Stimulated activated CD8-positive, alpha-beta memory T cell treated with anti-CD3 and anti-CD28 coated beads, Interleukin-4, amount 100 ng/mL, for 48 hours (primary cell): ENCODE results near the gene SLC6A1.
"Not testable (repeated sequence)": the region's sequence is repeated elsewhere in the genome, so short reads cannot be mapped to it uniquely, and the experiment has no call there.

Experiments used
- DNase-seq: peaks from one replicate; pipeline ENCODE4 v3.0.0-alpha.2; 2020

SLC6A1 gene

DNA sequence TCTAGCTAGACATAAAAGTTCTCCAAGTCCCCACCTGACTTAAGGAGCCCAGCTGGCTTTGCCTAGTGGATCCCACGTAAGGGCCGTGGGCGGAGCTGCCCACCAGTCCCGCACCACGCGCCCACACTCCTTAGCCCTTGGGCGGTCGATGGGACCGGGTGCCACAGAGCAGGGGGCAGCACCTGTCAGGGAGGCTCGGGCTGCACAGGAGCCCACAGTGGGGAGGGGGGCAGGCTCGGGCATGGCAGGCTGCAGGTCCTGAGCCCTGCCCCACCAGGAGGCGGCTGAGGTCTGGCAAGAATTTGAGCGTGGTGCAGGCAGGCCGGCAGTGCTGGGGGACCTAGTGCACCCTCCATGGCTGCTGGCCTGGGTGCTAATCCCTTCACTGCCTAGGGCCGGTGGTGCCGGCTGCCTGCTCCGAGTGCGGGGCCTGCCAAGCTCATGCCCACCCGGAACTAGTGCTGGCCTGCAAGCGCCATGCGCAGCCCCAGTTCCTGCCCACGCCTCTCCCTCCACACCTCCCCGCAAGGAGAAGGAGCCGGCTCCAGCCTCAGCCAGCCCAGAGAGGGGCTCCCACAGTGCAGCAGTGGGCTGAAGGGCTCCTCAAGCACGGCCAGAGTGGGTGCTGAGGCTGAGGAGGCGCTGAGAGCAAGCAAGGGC lies 78.7 kb downstream of the SLC6A1 start:
- no peak for DNase-seq

- no peak for DNase-seq
Observed at GRCh38 chr3:11072631-11073030, 80.1 kb downstream of the SLC6A1 start.

DNA sequence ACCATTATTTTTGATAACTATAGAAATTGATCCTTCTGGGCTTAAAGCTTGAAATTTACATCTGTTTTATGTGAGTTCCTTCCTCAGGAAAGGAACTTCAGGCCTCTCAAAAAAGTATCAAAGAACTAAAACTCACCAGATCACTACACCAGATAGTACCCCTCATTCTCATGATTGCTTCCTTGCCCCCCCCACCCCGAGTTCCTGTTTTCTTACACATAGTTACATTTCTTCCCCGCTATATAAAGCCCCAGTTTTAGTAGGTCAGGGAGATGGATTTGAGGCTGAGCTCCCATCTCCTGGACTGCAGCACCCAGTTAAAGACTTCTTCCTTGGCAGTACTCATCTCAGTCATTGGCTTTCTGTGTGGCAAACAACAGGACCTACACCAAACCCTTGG lies 81.5 kb downstream of the SLC6A1 start:
- no peak for DNase-seq

DNA sequence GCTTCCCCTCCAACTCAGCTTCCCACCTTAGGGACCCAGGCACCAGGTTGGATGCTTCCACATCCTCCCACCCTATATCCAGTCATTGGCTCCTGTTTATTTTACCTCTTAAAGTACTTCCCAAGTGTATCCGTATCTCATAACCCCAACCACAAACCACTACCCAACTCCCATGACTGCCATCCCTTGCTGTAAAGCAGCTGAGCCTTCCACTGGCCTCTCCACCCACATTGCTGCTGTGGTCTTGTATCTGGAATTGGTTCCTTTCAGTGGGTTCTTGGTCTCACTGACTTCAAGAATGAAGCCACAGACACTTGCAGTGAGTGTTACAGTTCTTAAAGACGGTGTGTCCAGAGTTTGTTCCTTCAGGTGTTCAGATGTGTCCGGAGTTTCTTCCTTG lies 81.9 kb downstream of the SLC6A1 start:
- no peak for DNase-seq

GRCh38 chr3:11075122-11075521 lies 82.6 kb downstream of the SLC6A1 start:
- DNase-seq = not testable (repeated sequence)

- no peak for DNase-seq
Observed at GRCh38 chr3:11076711-11077110, 84.2 kb downstream of the SLC6A1 start.

DNA sequence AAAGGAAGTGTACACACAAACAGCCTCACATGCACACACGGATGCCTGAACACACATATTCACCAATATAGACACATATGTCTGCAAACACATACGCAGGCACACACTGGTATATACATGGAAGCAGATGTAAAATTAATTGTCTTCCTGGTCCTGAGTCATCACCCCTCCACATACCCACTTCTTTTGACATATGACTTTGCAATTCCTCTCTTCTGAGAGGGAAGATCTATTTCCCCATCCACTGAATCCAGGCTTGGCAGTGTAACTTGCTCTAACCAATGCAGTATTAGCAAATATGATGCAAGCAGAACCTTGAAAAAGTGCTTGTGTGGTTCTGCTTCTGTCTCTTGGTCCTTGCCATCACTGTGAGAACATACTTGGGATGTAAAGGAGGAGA lies 84.9 kb downstream of the SLC6A1 start:
- no peak for DNase-seq

DNA sequence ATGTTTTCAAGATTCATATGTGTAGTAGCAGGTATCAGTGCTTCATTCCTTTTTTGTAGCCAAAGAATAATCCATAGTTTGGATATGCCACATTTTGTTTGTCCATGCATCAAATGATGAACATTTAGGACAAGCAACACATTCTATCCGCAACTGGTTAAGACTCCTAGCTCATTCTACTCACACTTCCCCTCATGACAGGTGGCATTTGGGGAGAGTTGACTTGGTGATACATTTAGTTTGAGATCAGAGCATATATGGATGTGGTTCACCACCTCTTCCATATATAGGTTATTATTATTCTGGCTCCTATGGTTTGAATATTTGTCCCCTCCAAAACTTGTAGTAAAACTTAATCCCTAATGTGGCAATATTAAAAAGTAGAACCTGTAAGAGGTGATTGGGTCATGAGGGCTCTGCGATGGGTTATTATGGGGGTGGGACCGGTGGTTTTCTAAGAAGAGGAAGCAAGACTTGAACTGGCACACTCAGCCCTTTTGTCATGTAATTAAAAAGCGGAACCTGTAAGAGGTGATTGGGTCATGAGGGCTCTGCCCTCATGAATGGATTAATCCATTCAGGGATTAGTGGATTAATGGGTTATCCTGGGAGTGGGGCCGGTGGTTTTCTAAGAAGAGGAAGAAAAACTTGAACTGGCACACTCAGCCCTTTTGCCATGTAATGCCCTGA lies 86.4 kb downstream of the SLC6A1 start:
- DNase-seq = no peak

DNA sequence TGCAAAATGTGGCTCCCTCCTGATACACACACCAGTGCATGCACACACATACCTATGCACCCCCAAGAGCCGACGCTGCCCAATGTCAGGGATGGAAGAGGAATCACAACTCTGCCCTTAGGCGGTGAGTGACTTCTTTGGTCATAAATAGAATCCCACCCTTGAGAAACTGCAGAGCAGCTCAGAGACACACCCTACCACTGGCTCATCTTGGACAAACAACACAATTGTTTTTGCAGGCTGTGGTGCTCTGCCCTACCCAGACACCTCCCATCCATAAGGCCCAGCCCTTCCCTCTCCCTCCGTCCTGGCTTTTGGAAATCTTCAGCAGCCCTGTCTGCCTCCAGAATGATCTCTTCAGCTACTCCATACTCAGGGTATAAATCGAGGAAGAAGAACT lies 87.9 kb downstream of the SLC6A1 start:
- DNase-seq = no peak

GRCh38 chr3:11084098-11084497 lies 91.5 kb downstream of the SLC6A1 start:
- DNase-seq = no peak

DNA sequence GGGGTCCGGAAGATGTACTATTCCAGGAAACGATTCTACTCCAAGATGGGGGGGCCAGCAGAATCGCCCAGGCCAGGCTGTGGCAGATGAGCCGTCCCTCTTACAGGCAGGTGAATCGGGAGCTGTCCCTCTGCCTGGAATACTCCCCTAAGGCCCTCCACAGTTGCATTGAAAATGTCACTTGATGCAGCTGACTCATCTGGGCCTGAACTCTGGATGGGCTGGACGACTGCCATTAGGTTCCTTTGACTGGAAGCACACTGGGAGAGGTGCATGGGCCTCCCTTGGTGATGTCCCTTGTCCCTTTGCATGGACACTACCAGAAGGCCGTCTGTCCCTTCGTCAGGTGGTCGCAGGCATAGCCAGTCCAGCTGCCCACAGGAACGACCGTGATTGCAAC lies 92.1 kb downstream of the SLC6A1 start:
- no peak for DNase-seq

DNA sequence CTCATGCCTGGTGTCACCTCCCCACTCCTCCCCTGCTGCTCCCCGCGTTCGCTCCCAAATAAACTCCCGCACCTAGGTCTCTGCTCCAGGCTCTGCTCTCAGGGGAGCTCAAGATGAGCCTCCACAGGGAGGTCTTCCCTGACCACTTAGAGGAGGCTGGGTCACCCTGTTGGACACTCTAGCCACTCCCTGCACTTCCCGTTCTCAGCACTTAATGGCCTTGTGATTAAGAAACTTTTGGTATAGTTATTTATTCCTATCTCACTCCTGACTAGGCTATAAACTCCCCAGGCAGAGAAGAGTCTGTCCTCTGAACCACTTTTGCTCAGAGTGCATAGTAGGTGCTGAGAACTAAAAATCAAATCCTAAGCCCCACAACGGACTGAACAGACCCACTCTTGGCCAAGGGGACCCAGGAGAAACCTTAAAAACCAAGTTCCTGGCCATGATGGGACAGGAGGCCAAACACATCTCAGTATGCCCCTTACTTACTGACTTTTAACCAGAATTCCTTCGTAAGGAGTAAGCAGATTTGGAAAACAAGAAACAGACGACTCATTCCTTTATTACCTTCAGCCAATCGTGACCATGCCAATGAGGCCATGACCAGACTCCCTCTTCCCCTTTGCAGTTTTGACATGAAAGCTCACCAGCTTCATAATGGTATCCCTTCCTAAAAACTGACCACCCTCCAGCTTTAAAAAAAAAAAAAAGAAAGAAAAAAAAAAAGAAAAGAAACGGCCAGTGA lies 92.7 kb downstream of the SLC6A1 start:
- DNase-seq = no peak

- DNase-seq = no peak
Observed at GRCh38 chr3:11086856-11087255, 94.3 kb downstream of the SLC6A1 start.

DNA sequence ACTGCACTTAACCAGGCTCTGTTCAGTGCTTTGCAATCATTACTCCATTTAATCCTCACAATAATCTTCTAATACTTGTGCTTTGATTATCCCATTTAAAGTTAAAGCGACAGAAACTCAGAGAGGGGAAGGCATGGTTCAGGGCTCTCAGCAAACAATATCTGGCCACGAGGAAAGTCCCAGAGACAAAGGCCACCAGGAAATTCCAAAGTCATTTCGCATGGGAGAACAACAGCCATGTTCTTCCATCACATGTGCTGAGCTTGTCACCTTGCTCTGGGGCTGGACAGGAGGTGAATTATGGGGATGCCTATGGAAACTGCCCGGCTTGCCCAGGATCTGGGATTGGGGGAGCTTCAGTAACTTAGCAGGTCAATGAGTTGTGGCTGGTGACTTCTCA lies 95.5 kb downstream of the SLC6A1 start:
- DNase-seq = no peak

- no peak for DNase-seq
Observed at GRCh38 chr3:11088831-11089230, 96.3 kb downstream of the SLC6A1 start.
